ENCODE measurements around the gene PLCL2.
"Not testable (repeated sequence)": the region's sequence is repeated elsewhere in the genome, so short reads cannot be mapped to it uniquely, and the experiment has no call there.

Gene PLCL2

DNA sequence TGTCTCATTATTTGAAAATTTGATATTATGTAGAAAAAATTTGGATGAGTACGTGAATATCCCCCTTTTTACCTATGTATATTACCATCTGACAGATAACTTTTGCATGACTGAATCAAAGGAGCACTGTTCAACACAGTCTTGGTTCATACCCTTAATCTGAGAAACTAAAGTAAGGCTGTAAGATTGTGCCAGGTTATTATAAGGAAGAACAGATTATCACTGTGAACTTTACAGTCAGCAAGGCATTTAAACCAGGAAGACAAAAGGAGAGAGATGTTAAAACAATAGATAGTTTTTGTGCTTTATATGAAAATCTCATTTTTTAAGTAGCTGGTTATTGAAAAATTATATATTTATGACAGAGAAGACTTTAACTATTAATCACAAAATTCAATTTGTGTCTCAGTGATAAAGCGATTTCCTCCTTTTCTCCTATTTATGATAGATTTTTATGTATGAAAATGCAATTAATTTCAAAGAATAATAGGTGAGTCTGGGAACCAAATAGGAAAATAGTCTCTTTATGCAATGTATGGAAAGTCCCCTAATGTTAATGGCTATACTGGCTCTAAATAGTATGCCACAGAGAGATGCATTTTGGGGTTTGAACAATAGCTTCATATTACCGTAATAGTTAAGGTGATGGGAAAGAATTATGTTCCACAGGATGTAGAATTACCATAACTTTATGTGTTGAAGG lies 33.4 kb downstream of the PLCL2 start:
- no peak for DNase-seq

DNA sequence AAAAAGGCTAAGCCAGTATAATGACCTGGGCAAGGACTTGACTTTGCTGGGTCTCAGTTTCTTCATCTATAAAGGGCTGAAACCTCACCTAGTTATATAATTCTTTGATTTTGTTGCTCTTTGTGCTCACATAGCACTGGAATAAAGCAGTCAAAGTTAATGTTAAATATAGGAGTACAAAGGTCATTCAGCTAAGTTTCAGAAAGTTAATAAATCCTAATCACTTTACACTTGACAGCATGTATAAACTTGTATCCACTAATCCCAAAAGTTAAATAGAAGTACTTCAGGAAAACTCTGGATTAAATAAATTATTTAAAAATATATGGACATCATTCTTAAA lies 33.9 kb downstream of the PLCL2 start:
- no peak for DNase-seq

DNA sequence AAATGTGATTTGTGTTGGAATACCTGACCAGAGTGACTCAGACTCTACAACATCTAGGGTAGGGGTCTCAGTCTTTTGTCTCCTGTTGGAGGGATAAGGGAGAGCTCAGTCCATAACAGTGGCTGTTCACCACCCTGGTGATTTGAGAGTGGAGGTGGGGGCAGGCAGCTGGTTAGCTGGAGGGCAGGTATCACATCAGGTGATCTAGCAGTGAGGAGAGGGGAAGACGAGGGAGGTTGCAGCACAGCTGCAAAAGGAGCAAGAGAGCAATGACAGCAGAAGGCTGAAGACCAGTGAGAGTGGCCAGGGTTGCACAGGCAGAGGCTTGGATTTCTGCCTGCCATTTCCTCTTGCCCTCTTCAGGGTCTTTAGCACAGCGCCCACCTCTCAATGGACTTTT lies 38.4 kb downstream of the PLCL2 start:
- DNase-seq: no peak

DNA sequence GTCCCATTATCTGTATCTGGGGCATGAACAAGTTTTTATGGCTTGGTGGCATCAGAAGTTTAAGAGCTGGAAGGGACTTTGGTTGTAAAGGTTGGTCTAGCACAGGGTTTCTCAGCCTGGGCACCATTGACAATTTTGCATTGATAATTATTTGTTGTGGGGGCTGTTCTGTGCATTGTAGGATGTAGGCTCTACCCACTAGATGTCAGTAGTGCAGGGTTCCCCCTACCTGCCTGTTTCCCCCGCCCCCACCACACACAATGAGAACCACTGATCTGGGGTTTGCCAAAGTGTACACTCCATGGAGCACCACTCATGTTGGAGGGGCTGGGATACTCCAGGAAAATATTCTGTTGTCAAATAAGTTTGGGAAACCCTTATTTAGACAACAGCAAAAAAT lies 42.7 kb downstream of the PLCL2 start:
- DNase-seq: no peak

DNA sequence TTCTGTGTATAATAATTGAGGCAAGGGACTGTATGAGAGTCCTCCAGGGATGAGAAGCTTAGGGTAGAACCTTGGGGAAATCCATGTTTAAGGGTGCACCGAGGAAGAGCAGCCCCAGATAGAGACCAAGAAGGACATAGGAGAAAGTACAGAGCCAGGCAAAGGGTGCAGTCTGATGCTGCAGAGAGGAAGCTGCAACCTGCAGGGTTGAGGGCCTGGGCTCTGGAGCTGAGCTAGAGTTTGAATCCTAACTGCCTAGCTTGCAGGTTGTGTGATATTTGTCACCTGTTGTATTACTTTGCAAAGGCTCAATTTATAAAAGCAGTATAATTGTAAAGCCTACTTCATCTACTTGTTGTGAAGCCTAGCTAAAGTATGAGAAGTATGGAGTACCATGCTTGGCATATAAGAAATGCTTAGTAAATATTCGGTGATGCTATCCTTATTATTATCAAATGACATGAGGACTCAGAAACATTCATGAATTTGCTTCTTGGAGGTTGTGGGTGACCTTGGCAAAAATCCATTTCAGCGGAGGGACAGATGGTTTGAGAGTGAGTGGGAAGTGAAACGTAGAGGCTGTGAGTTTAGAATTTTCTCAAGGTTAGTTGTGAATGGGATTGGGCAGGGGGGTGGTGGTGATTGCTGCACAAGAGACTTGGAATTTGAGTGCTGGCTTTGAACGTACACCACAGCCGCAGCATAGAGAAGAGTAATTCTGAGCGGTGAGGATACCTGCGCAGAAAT lies 43.8 kb downstream of the PLCL2 start:
- DNase-seq: no peak

DNA sequence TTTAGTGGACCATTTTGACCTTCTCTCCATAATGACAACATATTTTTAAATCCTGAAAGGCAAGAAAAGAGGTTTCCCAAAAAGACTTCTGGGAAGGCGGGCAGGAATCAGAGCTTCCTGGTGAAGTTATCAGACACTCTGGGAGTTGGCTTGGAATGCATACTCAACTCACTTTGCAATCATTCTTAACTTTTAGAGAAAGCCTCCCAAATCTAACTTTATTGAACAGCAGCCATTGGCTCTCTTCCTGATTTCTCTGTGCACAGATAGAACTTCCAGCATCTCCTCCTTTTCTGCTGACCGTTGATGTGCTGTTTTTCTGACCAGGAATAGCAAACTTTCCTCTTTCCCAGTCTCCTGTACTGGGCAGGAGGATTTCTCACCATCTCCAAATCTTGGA lies 44.6 kb downstream of the PLCL2 start:
- no peak for DNase-seq

DNA sequence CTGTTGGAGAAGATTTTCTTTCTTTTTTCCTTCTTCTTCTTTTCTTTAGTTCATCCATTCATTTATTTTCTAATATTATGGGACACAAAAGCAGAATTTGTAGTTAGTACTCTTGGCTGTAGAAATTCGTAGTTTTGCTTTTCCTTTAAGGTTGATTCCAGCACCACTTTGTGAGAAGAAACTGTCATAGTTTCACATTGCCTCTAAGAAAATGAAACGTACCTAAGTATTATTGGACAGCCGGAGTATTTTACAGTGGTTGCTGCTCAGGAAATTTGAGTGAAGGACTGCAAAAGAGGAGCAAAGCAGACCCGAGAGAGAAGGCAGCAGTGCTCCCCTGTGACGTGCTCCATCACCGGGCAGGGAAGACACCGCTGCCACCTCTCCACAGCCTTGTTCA lies 48.1 kb downstream of the PLCL2 start:
- no peak for DNase-seq

DNA sequence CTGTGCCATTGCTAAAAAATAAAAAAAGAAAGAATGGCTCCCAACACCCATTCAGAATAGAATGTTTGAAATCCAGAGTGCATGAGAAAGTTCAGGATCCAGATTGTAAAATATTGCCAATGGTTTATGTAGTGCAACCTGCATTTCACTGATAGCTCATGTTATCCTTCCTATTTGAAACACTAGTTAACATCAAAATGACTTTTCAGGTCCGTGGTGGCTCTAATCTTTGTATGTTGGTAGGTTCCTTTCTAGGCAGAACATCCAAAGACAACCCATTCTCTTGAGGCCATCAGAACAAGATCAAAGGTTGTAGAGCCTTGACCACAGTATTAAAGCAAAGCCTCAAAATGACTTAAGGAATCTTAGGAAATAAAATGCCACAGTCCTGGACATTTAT lies 51.0 kb downstream of the PLCL2 start:
- DNase-seq: no peak

DNA sequence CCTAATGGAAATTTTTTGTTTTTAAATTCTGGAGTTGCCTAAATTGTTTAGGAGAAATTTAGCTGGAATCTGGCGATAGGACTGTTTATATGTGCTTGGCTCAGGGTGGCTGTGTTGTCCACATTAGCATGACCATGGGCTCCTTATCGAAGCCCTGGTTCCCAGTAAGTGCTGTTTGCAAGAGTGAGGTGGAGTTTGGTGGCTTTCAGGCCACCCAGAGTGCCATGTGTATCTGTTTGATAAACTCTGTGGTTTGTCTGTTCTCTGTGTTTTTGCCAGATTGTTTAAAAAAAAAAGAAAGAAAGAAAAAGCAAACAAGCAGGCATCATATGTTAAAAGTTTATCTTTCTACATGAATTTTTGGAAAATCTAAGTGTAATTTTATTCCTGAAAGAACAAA lies 51.5 kb downstream of the PLCL2 start:
- DNase-seq: no peak

DNA sequence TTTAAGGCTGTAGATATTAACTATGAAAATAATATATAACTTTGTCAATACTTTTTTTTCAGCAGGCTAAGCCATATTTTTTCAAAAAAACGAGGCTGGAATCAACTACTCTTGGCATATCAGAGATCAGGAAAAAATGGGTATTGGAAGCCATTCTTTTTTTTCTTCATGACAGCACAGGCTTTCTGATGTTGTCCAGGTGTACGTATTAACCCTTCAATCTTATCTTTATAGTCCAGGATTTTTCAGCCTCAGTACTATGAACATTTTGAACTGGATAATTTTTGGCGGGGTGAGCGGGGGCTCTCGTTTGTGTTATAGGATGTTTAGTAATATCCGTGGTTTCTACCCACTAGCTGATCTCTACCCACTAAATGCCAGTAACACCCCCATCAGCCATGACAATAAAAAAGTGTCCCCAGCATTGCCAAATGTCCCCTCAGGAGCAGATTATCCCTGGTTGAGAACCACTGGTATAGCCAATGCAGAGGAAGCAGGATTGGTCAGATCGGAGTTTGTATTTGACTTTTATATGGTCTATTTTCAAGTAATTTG lies 52.0 kb downstream of the PLCL2 start:
- DNase-seq: no peak

DNA sequence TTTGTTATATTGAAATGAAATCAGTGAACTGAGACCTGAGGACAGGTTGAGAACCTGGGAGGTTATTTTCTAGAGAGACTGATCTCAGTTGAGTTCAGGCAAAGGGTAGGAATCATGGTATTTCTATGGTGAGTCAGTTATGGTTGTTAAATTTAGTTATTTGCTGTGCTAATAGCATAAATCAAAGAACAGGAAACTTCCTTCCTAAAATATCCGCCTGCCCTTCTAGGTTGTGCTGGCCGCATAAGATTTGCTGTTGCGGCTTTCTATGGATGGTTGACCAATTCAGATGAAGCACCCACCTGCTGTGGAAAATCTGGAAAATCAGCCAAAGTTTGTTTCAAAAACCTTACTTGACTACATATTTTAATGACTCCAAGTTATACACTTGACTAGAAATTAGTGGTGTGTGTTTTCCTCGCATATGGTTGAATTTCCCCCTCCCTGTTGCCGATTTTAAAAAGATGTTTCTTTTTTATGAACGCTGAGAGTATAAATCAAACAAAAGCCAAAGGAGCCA lies 52.6 kb downstream of the PLCL2 start:
- DNase-seq: no peak

DNA sequence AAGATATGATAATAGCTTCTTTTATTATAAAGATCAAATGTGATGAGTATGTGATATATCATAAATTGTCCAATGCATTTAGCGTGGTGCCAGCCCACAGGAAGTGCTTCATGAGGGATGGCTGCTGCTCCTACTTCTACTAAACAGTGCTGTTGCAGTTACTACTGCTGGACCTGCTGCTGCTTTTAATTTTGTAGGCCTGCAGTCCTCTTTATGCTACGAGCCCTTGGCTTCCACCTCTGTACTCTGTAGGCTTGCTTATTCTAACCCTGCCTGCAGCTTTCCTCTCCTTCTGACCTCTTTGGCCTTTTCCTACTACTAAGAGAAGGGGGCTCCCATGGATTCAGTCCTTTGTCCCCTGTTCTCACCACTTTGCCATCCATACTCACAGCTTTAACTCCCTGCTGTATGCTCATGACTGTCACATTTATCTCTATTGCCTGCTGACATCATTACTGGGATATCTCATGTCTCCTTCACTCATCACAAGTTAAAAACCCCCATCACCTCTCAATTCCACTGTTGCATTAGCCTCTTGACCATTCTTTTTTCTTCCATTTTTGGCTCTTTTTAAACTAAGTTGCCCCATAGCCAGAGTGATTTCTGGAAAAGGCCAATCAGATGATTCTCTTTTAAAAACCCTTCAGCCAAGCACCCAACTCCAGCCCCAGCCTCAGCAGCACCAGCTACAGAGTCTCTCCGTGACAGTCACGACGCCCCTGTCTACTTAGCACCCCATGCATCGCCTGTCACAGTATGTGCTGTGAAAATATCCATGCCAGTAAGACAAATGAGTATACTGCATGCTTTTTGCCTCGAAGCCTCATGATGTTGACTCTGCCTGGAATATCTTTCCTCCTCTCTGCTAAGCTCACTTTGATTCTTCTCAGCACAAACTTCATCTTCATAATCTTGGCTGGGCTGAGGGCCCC lies 56.3 kb downstream of the PLCL2 start:
- no peak for DNase-seq

DNA sequence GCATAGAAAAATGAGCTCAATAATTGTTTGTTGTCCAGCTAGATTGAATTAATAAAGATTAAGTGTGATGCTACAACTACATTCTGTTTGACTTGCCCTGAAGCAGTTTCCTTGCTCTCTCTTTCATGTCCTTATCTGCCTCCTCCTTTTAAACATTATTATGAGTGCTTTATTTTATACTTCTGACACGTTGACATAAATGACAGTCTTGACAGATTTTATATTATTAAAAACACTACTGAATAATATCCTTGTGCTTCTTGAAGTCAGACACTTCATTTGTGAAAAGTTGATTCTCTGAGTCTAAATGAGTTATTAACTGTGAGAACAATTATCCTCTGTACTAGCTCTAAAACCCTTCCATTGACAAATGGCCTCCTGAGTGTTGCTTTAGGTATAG lies 58.2 kb downstream of the PLCL2 start:
- no peak for DNase-seq

DNA sequence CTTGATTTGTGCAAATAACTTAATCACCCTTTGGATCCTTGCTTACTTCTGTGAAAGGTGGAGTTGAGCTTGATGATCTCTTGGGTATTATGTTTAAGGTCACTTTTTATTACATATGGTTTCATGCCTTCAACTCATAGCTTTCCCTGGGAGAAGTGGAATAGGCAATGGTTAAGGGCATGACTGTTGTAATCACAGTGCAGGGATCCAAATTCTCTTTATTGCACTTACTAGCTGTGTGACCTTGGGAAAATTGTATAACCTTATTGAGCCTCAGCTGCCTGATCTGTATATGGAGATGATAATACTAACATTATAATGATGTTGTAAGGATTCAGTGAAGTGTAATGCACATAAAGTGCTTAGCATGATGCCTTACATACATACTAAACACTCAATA lies 59.1 kb downstream of the PLCL2 start:
- no peak for DNase-seq

DNA sequence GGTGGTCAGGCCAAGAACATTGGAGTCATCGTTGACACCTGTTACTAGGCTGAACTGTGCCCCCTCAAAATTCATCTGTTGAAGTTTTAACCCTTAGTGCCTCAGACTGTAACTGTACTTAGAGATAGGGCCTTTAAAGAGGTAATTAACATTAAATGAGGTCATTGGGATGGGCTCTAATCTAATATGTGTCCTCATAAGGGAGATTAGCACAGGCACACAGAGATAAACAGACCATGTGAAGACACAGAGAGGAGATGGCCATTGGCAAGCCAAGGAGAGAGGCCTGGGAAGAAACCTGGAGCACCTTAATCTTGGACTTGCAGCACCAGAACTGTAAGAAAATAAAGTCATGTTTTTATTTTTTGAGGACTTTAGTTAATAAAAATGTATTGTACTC lies 59.6 kb downstream of the PLCL2 start:
- DNase-seq: no peak

DNA sequence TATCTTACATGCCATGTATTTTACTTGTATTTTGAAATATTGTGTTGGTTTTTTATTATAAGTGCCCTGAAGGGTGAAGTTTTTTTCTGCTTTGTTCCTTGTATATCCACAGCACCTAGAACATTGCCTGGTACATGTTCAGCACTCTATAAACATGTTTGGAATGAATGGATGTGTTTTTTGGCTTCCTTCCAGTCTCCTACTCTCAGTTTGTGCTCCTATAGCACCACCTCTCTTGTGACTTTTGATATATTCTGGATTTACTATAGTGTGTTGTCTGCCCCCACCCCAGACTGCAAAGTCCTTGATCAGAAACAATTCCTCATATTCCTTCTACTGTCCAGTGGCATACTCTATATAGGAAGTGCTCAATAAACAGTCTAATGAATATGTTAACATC lies 60.6 kb downstream of the PLCL2 start:
- DNase-seq: no peak

DNA sequence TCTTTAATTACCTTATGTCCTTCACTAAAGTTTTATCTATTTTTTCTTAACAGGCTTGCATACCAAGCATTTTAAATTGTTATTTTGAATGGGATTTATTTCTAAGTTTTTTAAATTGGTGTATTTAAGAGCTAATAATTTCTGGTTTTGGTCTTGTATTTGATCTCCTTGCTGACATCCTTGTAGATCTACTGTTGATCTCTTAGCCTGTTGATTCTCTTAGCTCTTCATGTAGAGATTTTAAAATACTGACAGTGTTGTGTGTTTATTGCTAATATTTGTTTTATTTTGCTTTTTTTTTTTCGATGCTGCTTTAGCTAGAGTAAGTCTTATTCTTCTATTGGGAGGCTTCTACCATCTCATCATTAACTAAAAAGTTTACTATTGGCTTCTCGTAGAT lies 65.5 kb downstream of the PLCL2 start:
- DNase-seq: no peak

DNA sequence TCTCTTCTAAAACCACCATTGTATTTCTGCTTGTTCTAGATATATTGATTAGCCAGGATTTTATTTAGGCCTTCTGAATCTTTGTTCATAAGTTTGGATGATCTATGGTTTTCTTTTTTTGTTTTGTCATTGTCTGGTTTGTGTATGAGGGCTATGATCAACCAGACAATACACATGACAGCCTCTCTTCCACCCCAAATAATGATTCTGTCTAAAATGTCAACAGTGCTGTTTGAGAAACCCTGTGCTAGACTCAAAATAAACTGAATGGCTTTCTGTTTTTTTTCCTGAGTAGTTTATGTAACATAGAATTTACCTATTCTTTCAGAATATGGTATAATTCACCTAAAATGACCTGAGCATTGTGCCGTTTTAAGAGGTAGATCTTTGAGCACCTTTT lies 66.1 kb downstream of the PLCL2 start:
- no peak for DNase-seq

DNA sequence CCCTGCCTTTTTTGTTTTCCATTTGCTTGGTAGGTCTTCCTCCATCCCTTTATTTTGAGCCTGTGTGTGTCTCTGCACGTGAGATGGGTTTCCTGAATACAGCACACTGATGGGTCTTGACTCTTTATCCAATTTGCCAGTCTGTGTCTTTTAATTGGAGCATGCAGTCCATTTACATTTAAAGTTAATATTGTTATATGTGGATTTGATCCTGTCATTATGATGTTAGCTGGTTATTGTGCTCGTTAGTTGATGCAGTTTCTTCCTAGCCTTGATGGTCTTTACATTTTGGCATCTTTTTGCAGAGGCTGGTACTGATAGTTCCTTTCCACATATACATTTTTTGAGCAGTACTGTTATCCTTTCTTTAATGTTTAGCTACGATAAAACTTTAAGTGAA lies 73.1 kb downstream of the PLCL2 start:
- DNase-seq: not testable (repeated sequence)

DNA sequence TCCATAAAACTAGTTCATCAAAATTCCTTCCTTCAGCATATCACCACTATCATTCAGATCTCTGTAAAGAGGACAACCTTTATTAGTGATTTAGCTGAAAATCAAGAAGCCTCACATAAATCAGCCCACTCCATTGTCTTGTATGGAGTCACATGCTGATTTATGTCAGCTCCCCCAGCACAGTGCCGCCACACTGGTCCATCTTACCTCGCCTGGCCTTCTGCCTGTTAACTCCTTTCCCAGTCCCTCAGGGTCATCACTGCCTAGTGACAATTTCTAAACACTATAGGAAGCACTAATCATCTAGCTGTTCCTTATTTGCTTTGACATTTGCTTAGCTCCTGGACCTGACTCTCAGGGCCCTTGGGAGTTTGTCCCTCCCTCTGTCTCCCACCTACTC lies 75.4 kb downstream of the PLCL2 start:
- DNase-seq: no peak

DNA sequence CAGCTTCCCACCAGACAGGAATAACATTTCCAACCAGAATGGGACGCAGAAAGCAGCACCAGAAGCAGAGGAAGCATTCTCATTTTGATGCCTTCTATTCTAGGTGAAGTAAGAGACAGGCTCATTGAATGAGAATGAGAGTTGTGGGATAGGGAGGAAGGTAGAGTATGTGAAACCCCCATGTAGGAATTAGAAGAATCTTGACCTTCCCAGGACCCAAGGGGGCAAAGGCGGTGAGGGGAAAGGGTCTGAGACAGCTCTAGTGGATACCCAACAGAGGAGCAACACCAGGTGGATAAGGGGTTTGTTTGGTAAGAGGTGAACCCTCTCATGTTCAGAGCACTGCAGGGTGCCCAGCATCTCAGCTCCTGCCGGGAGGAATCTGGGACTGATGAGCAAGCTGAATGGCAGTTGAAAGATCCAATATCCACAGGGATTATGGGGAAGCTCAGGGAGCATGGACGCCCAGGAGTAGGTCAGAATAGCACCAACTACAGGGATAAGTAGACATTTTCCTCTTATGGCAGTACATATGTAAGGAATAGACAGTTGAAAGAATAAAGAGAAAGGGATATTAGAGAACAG lies 77.0 kb downstream of the PLCL2 start:
- DNase-seq: no peak

DNA sequence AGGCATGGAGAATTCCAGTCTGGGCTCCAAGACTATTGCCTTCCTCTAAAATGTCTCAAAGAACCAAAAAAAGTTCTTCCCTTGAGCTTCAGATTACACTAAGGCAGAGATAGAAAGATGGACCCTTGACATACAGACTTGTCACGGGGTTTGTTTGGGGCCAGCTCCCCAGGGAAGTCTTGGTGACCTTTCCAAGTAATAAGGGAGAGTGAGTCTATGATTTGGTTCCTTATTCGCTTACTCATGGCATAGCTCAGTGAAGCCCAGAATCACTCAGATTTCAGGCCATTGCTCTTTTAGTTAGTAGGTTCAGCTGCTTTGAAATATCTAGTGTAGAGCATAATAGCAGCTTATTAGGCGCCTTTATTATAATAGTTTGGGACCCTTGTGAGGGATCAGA lies 90.3 kb downstream of the PLCL2 start:
- DNase-seq: no peak
